GM18858 (cell line): Measurements from ENCODE around the gene FUOM.

Experiments used
- ATAC-seq: cut with Tn5 transposase; IDR thresholded peaks from one replicate; pipeline ENCODE4 v1.9.1; 2021; ENCODE audit not compliant: unreplicated experiment

Gene FUOM

GRCh38 chr10:133315847-133316246, 42.0 kb downstream of the FUOM start:
- no peak for ATAC-seq

- no peak for ATAC-seq
Observed at GRCh38 chr10:133314911-133315310, 42.9 kb downstream of the FUOM start.

- ATAC-seq: no peak
Observed at GRCh38 chr10:133313192-133313591, 44.6 kb downstream of the FUOM start.

- no peak for ATAC-seq
Observed at GRCh38 chr10:133312769-133313145, 45.1 kb downstream of the FUOM start.

DNA sequence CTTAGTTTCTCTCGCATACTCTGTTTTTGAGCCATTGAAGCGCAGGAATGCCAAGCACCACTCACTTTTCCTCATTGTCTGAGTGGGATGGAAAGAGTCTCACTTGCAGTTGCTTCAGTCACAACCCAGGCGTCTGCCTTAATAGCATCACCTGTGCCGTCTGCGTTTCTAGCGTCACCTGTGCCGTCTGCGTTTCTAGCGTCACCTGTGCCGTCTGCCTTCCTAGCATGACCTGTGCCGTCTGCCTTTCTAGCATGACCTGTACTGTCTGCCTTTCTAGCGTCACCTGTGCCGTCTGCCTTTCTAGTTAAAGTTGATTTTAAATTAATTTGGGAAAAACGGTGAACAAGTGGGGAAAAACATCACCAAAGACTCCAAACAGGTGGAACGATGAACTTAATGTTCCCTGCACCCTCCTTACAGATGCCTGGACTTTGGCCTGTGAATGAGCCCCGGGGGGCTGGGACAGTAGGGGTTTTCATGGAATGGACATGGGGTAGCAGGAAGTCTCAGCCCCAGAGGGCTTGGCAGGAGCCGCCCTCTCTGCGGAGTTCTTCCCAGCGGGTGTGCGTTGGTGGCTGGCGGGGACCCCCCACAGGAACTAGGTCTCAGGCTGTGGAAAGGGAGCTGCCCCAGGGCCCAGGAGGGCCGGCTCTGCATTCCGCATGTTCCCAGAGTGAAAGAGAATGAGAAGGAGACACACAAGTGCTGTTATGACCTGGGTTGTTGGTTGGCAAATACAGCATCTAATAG, 45.6 kb downstream of the FUOM start:
- ATAC-seq: no peak

DNA sequence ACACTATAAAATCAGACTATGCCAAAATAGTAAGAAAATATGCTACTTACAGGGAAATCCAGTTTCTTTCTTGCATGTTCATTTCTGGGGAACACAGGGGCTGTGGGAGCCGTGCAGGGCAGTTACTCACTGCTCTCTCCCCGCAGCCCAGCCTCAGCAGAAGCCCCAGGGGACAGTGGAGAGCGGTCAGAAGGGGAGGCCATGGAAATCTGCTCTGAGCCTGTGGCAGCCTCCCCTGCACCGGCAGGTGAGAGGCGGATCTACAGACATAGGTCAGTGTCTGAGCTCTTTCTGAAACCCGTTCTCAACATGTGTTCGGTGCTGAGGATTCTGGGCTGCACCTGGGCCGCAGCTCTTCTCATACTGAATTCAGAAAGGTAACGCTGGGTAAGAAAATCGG, 46.2 kb downstream of the FUOM start:
- ATAC-seq: no peak

GRCh38 chr10:133310789-133311188, 47.0 kb downstream of the FUOM start:
- ATAC-seq: no peak

- ATAC-seq: no peak
Observed at GRCh38 chr10:133310399-133310755, 47.4 kb downstream of the FUOM start.

DNA sequence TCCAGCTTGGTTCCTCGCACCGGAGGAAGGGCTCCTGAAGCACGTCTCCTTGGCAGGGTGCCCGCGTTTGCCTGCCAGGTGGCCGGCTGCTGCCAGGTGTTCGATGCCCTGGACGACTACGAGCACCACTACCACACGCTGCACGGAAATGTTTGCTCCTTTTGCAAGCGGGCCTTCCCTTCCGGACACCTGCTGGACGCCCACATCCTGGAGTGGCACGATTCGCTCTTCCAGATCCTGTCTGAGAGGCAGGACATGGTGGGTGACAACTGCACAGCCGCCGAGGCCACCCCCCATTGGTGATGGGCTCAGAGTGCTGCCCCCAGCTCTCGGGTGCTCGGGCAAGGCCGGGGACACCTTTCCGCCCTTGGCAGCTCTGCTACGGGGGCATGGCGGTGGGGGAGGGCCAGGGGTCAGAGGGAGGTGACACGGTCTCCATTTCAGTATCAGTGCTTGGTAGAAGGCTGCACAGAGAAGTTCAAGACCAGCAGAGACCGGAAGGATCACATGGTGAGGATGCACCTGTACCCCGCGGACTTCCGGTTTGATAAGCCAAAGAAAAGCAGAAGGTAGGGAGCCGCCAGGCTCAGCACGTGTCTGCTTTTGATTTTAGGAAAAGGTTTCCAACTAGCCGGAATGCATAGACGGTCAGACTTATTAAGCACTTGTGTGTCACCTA, 48.0 kb downstream of the FUOM start:
- ATAC-seq: no peak

- peak; percentile 52 for ATAC-seq
Observed at GRCh38 chr10:133309100-133309719, 48.6 kb downstream of the FUOM start.

GRCh38 chr10:133308421-133309099, 49.3 kb downstream of the FUOM start, which contains the start of the genes TUBGCP2 and ZNF511:
Gene TUBGCP2, minus strand, starts transcription at chr10:133308872. Its CDS starts 5,931 bp downstream, at chr10:133302941.
Gene ZNF511, plus strand, starts transcription at chr10:133308914. Its CDS starts 30 bp downstream, at chr10:133308944.
- ATAC-seq: peak; percentile 58

- ATAC-seq: peak; percentile 45
Observed at GRCh38 chr10:133307776-133308420, 49.9 kb downstream of the FUOM start.

DNA sequence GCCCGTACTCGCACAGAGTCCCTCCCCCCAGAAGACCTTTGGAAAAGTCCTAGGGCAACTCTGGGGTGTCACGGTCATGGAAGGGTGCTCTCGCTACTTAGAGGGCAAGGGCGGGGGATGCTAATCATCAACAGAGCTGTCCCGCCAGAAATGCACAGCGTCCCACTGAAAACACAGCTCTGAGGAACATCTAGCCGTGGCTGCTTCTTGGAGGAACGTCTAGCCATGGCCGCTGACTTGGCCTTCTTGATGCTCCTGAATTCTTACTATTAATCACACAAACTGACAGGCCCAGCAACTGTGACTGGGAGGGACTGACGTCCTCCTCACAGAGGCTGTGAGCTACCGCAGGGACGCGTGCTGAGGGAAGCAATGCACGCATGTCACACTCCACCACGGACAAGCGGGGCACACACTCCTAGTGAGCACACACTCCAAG, 50.9 kb downstream of the FUOM start:
- no peak for ATAC-seq

GRCh38 chr10:133306097-133306476, 51.7 kb downstream of the FUOM start:
- no peak for ATAC-seq
